Measurements from ENCODE around the gene RHOT2. TPM values are rescaled to one million over a fixed set of nuclear protein-coding genes. Genes with fewer than 3 reads are reported as not detected.

RHOT2 gene
- total RNA-seq, 2 donors from 2014 or later: 73.8 to 106 TPM

- no peak for ATAC-seq
- DNase-seq: no peak
- intact Hi-C loops (cut with DNase I): loop anchor here in 1 of 2 donors (5.0 kb wide), 1 partner anchor 89 kb away; no protein-coding TSS in a partner anchor
Measured at GRCh38 chr16:661184-661821, 6.6 kb upstream of the RHOT2 start.

GRCh38 chr16:662095-662494, 5.8 kb upstream of the RHOT2 start:
- no peak for ATAC-seq
- intact Hi-C loops (cut with DNase I): loop anchor here in 1 of 2 donors (5.0 kb wide), 1 partner anchor 90 kb away; no protein-coding TSS in a partner anchor
- DNase-seq: no peak

DNA sequence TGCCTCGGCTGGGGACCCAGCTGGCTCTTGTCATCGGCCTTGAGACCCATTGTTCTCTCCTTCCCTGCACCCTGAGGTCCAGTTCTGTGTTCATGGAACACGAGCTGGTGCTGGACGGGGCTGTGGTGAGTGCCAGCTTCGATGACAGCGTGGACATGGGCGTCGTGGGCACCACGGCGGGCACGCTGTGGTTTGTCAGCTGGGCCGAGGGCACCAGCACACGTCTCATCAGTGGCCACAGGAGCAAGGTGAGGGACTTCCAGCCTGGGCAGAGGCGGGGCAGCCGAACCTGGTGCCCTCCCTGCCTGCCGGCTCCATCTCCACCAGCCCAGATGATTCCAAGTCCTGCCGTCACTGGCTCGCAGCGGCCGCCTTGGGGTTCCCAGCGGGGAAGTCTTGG, 5.3 kb upstream of the RHOT2 start:
- no peak for ATAC-seq
- intact Hi-C loops (cut with DNase I): loop anchor here in 1 of 2 donors (5.0 kb wide), 1 partner anchor 90 kb away; no protein-coding TSS in a partner anchor
- no peak for DNase-seq

GRCh38 chr16:666572-666971, 1.4 kb upstream of the RHOT2 start:
- ATAC-seq (no peak), DNase-seq (no peak)
- intact Hi-C loops (cut with DNase I): loop anchor here in 1 of 2 donors (5.0 kb wide), 1 partner anchor 84 kb away; no protein-coding TSS in a partner anchor

DNA sequence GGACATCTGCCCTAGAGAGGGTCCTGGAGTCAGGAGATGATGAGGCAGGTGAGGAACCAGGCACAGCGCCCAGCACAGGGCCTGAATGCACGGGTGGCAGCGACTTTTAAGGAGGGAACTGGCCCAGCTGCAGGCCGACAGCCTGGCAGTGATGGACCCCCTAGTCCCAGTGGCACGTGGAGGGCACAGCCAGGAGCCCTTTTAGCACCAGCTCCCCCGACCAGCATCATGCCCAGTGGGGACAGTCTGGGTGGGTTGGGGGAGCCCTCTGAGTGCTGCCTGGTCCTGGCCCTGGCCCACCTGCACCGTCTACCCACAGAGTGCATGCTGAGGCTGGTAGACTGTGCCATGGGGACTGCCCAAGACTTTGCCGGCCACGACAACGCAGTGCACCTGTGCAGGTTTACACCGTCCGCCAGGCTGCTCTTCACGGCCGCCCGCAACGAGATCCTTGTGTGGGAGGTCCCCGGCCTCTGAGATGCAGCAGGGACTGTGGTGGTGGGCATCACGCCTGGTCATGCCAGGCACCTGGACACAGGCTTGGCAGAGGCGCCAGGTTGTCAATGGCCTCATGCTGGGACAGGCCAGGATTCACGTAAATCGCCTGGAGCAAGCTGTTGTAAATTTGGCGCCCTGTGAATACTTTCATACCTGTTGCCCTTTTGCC, 686 bp upstream of the RHOT2 start:
- DNase-seq (no peak), ATAC-seq (no peak)
- intact Hi-C loops (cut with DNase I): loop anchor here in 1 of 2 donors (5.0 kb wide), 1 partner anchor 85 kb away; no protein-coding TSS in a partner anchor

GRCh38 chr16:668519-669171, 713 bp downstream of the RHOT2 start:
- DNase-seq (no peak), ATAC-seq (peak; percentile 3 to 11)
- intact Hi-C loops (cut with DNase I): loop anchor here in 1 of 2 donors (5.0 kb wide), 1 partner anchor 86 kb away; no protein-coding TSS in a partner anchor

- intact Hi-C loops (cut with DNase I): loop anchor here in 1 of 2 donors (5.0 kb wide), 1 partner anchor 87 kb away; no protein-coding TSS in a partner anchor
- ATAC-seq: no peak
- no peak for DNase-seq
Measured at GRCh38 chr16:669666-670065, 1.7 kb downstream of the RHOT2 start.

- no peak for ATAC-seq
- intact Hi-C loops (cut with DNase I): no loop called here
- DNase-seq: no peak
Measured at GRCh38 chr16:670485-671352, 2.8 kb downstream of the RHOT2 start.

GRCh38 chr16:671353-672131, 3.6 kb downstream of the RHOT2 start:
- DNase-seq (no peak), ATAC-seq (no peak)
- intact Hi-C loops (cut with DNase I): no loop called here

- ATAC-seq (no peak), DNase-seq (no peak)
- intact Hi-C loops (cut with DNase I): no loop called here
Measured at GRCh38 chr16:672371-672770, 4.4 kb downstream of the RHOT2 start.

GRCh38 chr16:672851-673250, 4.9 kb downstream of the RHOT2 start:
- no peak for DNase-seq
- no peak for ATAC-seq
- intact Hi-C loops (cut with DNase I): no loop called here

GRCh38 chr16:673399-673991, 5.6 kb downstream of the RHOT2 start:
- ATAC-seq (no peak), DNase-seq (no peak)
- intact Hi-C loops (cut with DNase I): no loop called here

GRCh38 chr16:674214-674881, 6.4 kb downstream of the RHOT2 start:
- no peak for ATAC-seq
- intact Hi-C loops (cut with DNase I): no loop called here
- no peak for DNase-seq

DNA sequence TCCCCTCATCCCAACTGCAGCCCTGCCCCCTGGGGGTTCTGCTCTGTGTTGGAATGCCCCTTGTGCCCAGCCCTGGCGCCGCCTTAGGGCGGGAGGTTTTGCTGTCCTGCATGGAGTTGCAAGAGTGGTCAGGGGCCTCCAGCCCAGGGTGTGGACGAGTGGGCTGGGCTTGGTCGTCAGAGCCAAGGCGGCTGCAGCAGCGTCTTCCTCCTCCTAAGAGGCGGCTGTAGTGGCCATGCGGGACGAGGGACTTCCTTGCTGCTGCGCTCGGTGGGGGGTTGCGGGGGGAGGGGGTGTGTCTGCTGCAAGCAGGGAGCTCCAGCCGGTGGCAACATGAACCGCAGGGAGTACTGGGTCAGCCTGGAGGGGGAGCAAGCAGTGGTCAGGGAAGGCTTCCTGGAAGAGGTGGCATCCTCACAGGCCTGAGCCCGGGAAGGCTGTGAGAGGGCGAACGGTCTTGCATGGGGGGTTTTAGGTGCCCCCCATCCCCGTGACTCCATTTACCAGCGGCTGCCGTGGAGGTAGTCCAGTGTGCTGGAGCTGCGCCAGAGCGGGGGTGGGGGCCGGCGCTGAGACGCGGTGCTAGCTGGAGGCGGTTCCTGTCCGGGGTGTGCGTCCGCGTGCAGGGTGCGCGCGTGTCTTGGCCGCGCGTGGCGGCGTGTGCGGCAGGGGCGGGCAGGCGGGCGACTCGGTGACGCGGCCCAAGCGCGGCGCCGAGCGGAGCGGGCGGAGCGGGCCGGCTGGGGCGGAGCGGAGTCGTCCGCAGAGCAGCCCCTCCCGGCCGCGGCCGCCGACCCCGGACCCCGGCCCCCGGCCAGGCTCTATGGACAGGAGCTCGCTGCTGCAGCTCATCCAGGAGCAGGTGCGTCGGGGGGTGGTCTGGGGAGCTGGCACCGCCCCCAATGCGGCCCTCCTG, 7.3 kb downstream of the RHOT2 start, which contains the start of gene RHBDL1:
RHBDL1 (plus strand) TSS at position 704 of the 916 bp plus-strand sequence; CDS start at position 824, 120 bp downstream.
- intact Hi-C loops (cut with DNase I): no loop called here
- ATAC-seq: peak in 1 of 2 donors; percentile 7
- DNase-seq: no peak

DNA sequence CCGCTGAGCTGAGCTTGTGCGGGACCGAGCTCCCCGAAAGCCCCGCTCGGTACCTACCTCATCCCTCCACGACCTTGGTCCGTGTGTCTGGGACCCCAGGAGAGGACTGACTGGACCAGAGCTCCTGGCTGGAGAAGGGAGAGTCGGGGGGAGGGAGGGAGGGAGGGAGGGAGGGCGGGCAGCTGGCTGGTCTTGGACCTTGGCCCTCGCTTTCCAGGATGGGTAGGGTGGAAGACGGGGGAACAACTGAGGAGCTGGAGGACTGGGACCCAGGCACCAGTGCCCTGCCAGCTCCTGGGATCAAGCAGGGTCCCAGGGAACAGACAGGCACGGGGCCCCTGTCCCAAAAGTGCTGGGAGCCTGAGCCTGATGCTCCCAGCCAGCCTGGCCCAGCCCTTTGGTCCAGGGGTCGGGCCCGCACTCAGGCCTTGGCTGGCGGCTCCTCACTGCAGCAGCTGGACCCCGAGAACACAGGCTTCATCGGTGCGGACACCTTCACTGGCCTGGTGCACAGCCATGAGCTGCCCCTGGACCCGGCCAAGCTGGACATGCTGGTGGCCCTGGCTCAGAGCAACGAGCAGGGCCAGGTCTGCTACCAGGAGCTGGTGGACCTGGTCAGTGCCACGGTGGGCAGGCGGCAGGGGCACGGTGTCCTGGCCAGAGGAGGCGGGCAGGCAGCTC, 8.1 kb downstream of the RHOT2 start:
- DNase-seq (no peak), ATAC-seq (no peak)
- intact Hi-C loops (cut with DNase I): no loop called here

GRCh38 chr16:676565-676902, 8.6 kb downstream of the RHOT2 start:
- intact Hi-C loops (cut with DNase I): no loop called here
- DNase-seq (no peak), ATAC-seq (no peak)

All from left cardiac atrium (tissue), 4 donors.